Right lobe of liver (tissue), 6 donors: ENCODE data around the gene KRT84. TPM values are rescaled to one million over a fixed set of nuclear protein-coding genes. Genes with fewer than 3 reads are reported as not detected.

Experiments
- ATAC-seq, 4 donors: fragments of 200-7000 bp; cut with Tn5 transposase; one replicate each; pipeline ENCODE4 v1.9.1; 2020; ENCODE audit warnings: mild to moderate bottlenecking in 4 of 4, moderate library complexity in 4 of 4
- DNase-seq, 3 donors: peaks; one replicate each; pipeline ENCODE4 v3.0.0-alpha.2; 2020
- H3K27ac ChIP-seq, 3 donors: fragments of 200-600 bp; one replicate each; pipeline ENCODE4 v1.8.0; 2022
- H3K27me3 ChIP-seq, 2 donors: fragments of 200-600 bp; one replicate each; pipeline ENCODE4 v1.8.0; 2022
- H3K36me3 ChIP-seq, 4 donors: fragments of 200-600 bp; sonication (generic) in 1 of 4; one replicate each; pipeline versions ENCODE4 v1.5.1 to v1.8.0; 2017 to 2022; ENCODE audit warnings: control low read depth in 1 of 4
- H3K4me1 ChIP-seq, 4 donors: fragments of 200-600 bp; sonication (generic) in 1 of 4; one replicate each; pipeline versions ENCODE4 v1.5.1 to v1.8.0; 2017 to 2022; ENCODE audit warnings: control low read depth in 1 of 4
- H3K4me3 ChIP-seq, 3 donors: fragments of 200-600 bp; one replicate each; pipeline ENCODE4 v1.8.0; 2022
- H3K9me3 ChIP-seq, 4 donors: fragments of 200-600 bp; sonication (generic) in 1 of 4; one replicate each; pipeline versions ENCODE4 v1.5.1 to v1.8.0; 2017 to 2022; ENCODE audit warnings: control low read depth in 1 of 4
- CTCF ChIP-seq, 4 donors: fragments of 200-600 bp in 3 of 4; fragments of 450-650 bp in 1 of 4; IDR thresholded peaks; one replicate each; pipeline versions ENCODE4 v1.5.1 to v1.8.0; 2016 to 2022; ENCODE audit warnings: antibody characterized with exemption in 4 of 4, mild to moderate bottlenecking in 2 of 4
- POLR2A ChIP-seq: fragments of 450-650 bp; IDR thresholded peaks from one replicate; pipeline ENCODE4 v1.6.1; 2017; ENCODE audit warnings: antibody characterized with exemption, mild to moderate bottlenecking
- WGBS: methylation state at CpG from one replicate; pipeline ENCODE4 v1.1.6; 2018; ENCODE audit warnings: low coverage, low lambda C conversion rate; ENCODE audit not compliant: insufficient coverage; ENCODE audit errors: missing lambda C conversion rate; 5-methylcytosine and 5-hydroxymethylcytosine counted together
- intact Hi-C, 2 donors: fragments of 100-400 bp; cut with DNase I; formaldehyde crosslinking; loops; one replicate each; pipeline versions ENCODE4 v1.11.2 to v1.14.1; 2022
- total RNA-seq, 6 experiments: library from RNA; depleted of rRNA in 2 of 6; stranded (reverse); fragments of >200 nt in 2 of 6; fragmentation: NEBNext Ultra II Directional in 3 of 6; extraction: Animal tissue kit (Norgen Biotek cat#: 25700) in 3 of 6; gene quantifications; one replicate each; pipeline versions ENCODE4 v1.1.0 to v1.2.4, GENCODE V29; 2016 to 2023
- donor health status: DM: no; HTN: yes; CAD: no.
- donor health status: DM: no; HTN: no; CAD: no.
- donor health status: DM: no; HTN: no; CAD: no.
- donor health status: DM: no; HTN: yes; CAD: no.
- donor health status: DM: no; HTN: yes; CAD: no.

The KRT84 gene
- total RNA-seq, 6 experiments from 2014 or later, result not detected

- intact Hi-C loops, result loop anchor here in 1 of 2 donors (10.0 kb wide), 1 partner anchor 169 kb away; no protein-coding TSS in a partner anchor
- H3K4me1 ChIP-seq, result no peaks in the 10 kb centered on the region
- no peak for ATAC-seq
- no peaks in the 10 kb centered on the region for H3K27me3 ChIP-seq
- no peak for DNase-seq
- no peaks in the 10 kb centered on the region for H3K36me3 ChIP-seq
- H3K4me3 ChIP-seq, result no peak overlapping the region
- TF ChIP-seq CTCF (IDR thresholded peaks at IDR 0.05) (peak in 2 of 4 donors; percentile 14 to 25), POLR2A (no peak)
- 47% methylated on average over 6 of the region's 20 CpGs for WGBS
- no peak overlapping the region for H3K27ac ChIP-seq
- no peaks in the 10 kb centered on the region for H3K9me3 ChIP-seq
Observed at GRCh38 chr12:52395761-52396434, 10.4 kb upstream of the KRT84 start.

- Histone ChIP-seq H3K27me3 (no peaks in the 10 kb centered on the region), H3K36me3 (no peaks in the 10 kb centered on the region), H3K4me3 (no peak overlapping the region), H3K9me3 (no peaks in the 10 kb centered on the region), H3K27ac (no peak overlapping the region), H3K4me1 (no peaks in the 10 kb centered on the region)
- no peak for TF ChIP-seq CTCF (IDR thresholded peaks at IDR 0.05)
- no peak for TF ChIP-seq POLR2A
- intact Hi-C loops, result loop anchor here in 1 of 2 donors (10.0 kb wide), 1 partner anchor 170 kb away; no protein-coding TSS in a partner anchor
- no CpG with 5 or more reads among the region's 13 CpGs for WGBS
- ATAC-seq, result no peak
- DNase-seq, result no peak
Observed at GRCh38 chr12:52394836-52395405, 9.5 kb upstream of the KRT84 start.

GRCh38 chr12:52392465-52393007 lies 7.1 kb upstream of the KRT84 start:
- Histone ChIP-seq H3K27me3 (no peaks in the 10 kb centered on the region), H3K27ac (no peak overlapping the region), H3K4me1 (no peaks in the 10 kb centered on the region), H3K9me3 (no peaks in the 10 kb centered on the region), H3K36me3 (no peaks in the 10 kb centered on the region), H3K4me3 (no peak overlapping the region)
- ATAC-seq, result no peak
- intact Hi-C loops, result loop anchor here in 1 of 2 donors (10.0 kb wide), 1 partner anchor 172 kb away; no protein-coding TSS in a partner anchor
- 68% methylated on average over 3 of the region's 7 CpGs for WGBS
- DNase-seq, result no peak
- TF ChIP-seq CTCF (IDR thresholded peaks at IDR 0.05), result no peak
- TF ChIP-seq POLR2A, result no peak

- intact Hi-C loops, result loop anchor here in 1 of 2 donors (10.0 kb wide), 1 partner anchor 173 kb away; no protein-coding TSS in a partner anchor
- H3K4me1 ChIP-seq, result no peaks in the 10 kb centered on the region
- TF ChIP-seq CTCF (IDR thresholded peaks at IDR 0.05), result no peak
- no peak for TF ChIP-seq POLR2A
Observed at GRCh38 chr12:52391618-52392002, 6.2 kb upstream of the KRT84 start.

More at GRCh38 chr12:52391618-52392002, 6.2 kb upstream of the KRT84 start:
- no peak overlapping the region for H3K4me3 ChIP-seq
- H3K36me3 ChIP-seq, result no peaks in the 10 kb centered on the region
- ATAC-seq, result no peak
- DNase-seq, result no peak
- H3K27me3 ChIP-seq, result no peaks in the 10 kb centered on the region
- H3K27ac ChIP-seq, result no peak overlapping the region
- no peaks in the 10 kb centered on the region for H3K9me3 ChIP-seq
- WGBS, result 20% methylated on average over 1 of the region's 4 CpGs
